IPS-15b (cell line): ENCODE data around the gene SPOCK1.

ENCODE experiments used
- H3K27me3 ChIP-seq: one replicate; pipeline ENCODE4 v1.6.1; 2013; ENCODE audit warnings: low read length; ENCODE audit not compliant: control insufficient read depth, insufficient read depth
- H3K36me3 ChIP-seq: one replicate; pipeline ENCODE4 v1.6.1; 2013; ENCODE audit warnings: low read length; ENCODE audit not compliant: control insufficient read depth, insufficient read depth
- H3K4me1 ChIP-seq: one replicate; pipeline ENCODE4 v1.6.1; 2013; ENCODE audit warnings: mild to moderate bottlenecking, low read length; ENCODE audit not compliant: control insufficient read depth, insufficient read depth
- H3K4me3 ChIP-seq: one replicate; pipeline ENCODE4 v1.5.1; 2013; ENCODE audit warnings: low read depth, low read length
- H3K9ac ChIP-seq: one replicate; pipeline ENCODE4 v1.6.1; 2013; ENCODE audit warnings: low read depth, mild to moderate bottlenecking, low read length
- H3K9me3 ChIP-seq: one replicate; pipeline ENCODE4 v1.6.1; 2013; ENCODE audit warnings: mild to moderate bottlenecking, low read length; ENCODE audit not compliant: control insufficient read depth, insufficient read depth

SPOCK1 gene

DNA sequence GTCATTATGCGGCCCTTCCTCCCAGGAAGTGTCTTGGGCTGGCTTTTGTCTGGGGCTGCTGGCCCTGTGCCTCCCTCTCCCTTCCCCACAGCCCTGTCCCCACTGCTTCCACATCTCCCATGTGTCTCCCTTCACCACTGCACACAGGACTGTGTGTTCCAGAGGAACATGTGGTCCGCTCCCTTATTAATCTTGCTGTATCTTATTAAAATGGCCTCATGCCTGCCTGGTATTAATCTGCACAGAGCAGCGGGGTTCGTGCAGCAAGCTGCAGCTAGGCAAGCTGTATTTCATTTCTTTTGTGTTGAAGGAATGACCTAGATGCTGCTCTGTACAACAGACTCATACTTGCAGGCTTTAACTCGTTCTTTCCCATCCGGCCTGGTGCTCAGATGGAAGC lies 130.5 kb downstream of the SPOCK1 start:
- no peaks in the 10 kb centered on the region for H3K9me3 ChIP-seq
- H3K27me3 ChIP-seq: no peaks in the 10 kb centered on the region
- H3K4me1 ChIP-seq: no peaks in the 10 kb centered on the region
- H3K36me3 ChIP-seq: no peaks in the 10 kb centered on the region
- no peak overlapping the region for H3K9ac ChIP-seq
- H3K4me3 ChIP-seq: no peak overlapping the region

- H3K4me3 ChIP-seq: no peak overlapping the region
- H3K9ac ChIP-seq: no peak overlapping the region
These were observed 131.2 kb downstream of the SPOCK1 start for GRCh38 chr5:137367951-137368350.

GRCh38 chr5:137366526-137366925 lies 132.6 kb downstream of the SPOCK1 start:
- Histone ChIP-seq H3K36me3 (no peaks in the 10 kb centered on the region), H3K4me1 (no peaks in the 10 kb centered on the region), H3K9me3 (no peaks in the 10 kb centered on the region), H3K9ac (no peak overlapping the region), H3K4me3 (no peak overlapping the region), H3K27me3 (no peaks in the 10 kb centered on the region)

More at GRCh38 chr5:137367951-137368350, 131.2 kb downstream of the SPOCK1 start:
- H3K36me3 ChIP-seq: no peaks in the 10 kb centered on the region
- H3K27me3 ChIP-seq: no peaks in the 10 kb centered on the region
- H3K9me3 ChIP-seq: no peaks in the 10 kb centered on the region
- H3K4me1 ChIP-seq: no peaks in the 10 kb centered on the region

GRCh38 chr5:137365126-137365865 lies 133.8 kb downstream of the SPOCK1 start:
- H3K9ac ChIP-seq: no peak overlapping the region

DNA sequence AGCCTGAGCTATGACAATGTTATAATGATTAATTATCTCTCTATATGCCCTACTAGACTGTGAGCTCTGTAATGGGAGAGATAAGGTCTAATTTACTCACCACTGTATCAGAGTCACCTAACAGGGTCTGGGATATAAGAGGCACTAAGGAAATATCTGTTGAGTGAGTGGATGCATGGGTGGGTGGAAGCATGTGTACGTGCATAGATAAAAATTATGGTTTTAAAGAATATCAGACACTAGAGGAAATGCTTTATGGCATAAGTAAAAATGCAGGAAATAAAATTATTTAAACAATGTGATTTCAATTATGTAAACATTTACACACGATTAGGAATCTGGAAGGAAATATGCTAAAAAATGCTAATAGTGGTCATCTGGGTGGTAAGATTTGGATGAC lies 137.8 kb downstream of the SPOCK1 start:
- H3K9ac ChIP-seq: no peak overlapping the region
- no peaks in the 10 kb centered on the region for H3K27me3 ChIP-seq
- no peaks in the 10 kb centered on the region for H3K9me3 ChIP-seq
- no peaks in the 10 kb centered on the region for H3K4me1 ChIP-seq
- no peak overlapping the region for H3K4me3 ChIP-seq
- H3K36me3 ChIP-seq: no peaks in the 10 kb centered on the region

More at GRCh38 chr5:137365126-137365865, 133.8 kb downstream of the SPOCK1 start:
- no peaks in the 10 kb centered on the region for H3K36me3 ChIP-seq
- no peaks in the 10 kb centered on the region for H3K27me3 ChIP-seq
- no peaks in the 10 kb centered on the region for H3K9me3 ChIP-seq
- no peak overlapping the region for H3K4me3 ChIP-seq
- no peaks in the 10 kb centered on the region for H3K4me1 ChIP-seq

GRCh38 chr5:137360607-137361006 lies 138.5 kb downstream of the SPOCK1 start:
- no peaks in the 10 kb centered on the region for H3K9me3 ChIP-seq

GRCh38 chr5:137359941-137360340 lies 139.2 kb downstream of the SPOCK1 start:
- H3K27me3 ChIP-seq: no peaks in the 10 kb centered on the region

More at GRCh38 chr5:137360607-137361006, 138.5 kb downstream of the SPOCK1 start:
- H3K36me3 ChIP-seq: no peaks in the 10 kb centered on the region
- H3K9ac ChIP-seq: no peak overlapping the region
- H3K27me3 ChIP-seq: no peaks in the 10 kb centered on the region
- H3K4me3 ChIP-seq: no peak overlapping the region
- no peaks in the 10 kb centered on the region for H3K4me1 ChIP-seq

GRCh38 chr5:137357436-137357835 lies 141.7 kb downstream of the SPOCK1 start:
- Histone ChIP-seq H3K9ac (no peak overlapping the region), H3K4me1 (no peaks in the 10 kb centered on the region), H3K4me3 (no peak overlapping the region), H3K36me3 (no peaks in the 10 kb centered on the region), H3K9me3 (no peaks in the 10 kb centered on the region), H3K27me3 (no peaks in the 10 kb centered on the region)

More at GRCh38 chr5:137359941-137360340, 139.2 kb downstream of the SPOCK1 start:
- Histone ChIP-seq H3K36me3 (no peaks in the 10 kb centered on the region), H3K4me3 (no peak overlapping the region), H3K4me1 (no peaks in the 10 kb centered on the region), H3K9me3 (no peaks in the 10 kb centered on the region), H3K9ac (no peak overlapping the region)

DNA sequence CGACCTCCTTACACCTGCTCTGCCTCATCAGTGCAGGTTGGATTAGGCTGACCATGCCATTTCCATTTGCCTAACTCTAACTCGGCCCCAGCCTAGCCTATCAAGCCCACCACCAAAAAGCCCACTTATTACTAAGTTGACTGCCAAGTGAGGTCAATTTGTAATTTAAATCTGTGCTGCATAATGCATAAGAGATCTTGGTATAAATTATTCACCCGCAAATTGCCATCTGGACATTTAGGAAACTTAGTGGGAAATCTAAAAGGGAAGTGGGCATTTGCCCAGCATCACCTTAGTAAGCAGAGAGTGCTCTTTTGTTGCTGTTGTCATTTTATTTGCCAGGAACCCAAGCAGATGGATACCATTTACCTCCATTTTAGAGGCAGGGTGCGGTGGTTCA lies 143.0 kb downstream of the SPOCK1 start:
- Histone ChIP-seq H3K36me3 (no peaks in the 10 kb centered on the region), H3K27me3 (no peaks in the 10 kb centered on the region)

DNA sequence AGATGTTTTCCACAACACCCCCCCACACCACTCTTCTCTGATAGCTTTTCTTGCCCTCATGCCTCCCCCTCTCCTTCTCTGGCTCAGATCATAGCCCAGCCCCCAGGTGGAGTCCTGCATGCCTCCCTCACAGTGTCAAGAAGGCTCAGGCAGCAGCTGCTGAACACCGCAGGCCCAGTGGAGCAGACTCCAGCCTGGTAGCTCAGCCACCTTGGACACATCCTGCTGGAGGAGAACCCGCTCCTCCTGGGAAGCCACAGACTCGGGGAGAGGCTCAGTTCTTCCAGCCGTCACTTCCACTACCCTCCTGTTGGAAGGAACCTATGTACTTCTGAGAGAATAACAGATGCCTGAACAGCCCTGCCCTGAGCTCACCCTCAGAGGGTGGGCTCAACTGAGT lies 143.4 kb downstream of the SPOCK1 start:
- no peak overlapping the region for H3K9ac ChIP-seq
- no peaks in the 10 kb centered on the region for H3K27me3 ChIP-seq
- H3K4me3 ChIP-seq: no peak overlapping the region
- H3K36me3 ChIP-seq: no peaks in the 10 kb centered on the region
- H3K4me1 ChIP-seq: no peaks in the 10 kb centered on the region
- H3K9me3 ChIP-seq: no peaks in the 10 kb centered on the region

More for the DNA sequence above, 143.0 kb downstream of the SPOCK1 start:
- Histone ChIP-seq H3K9me3 (no peaks in the 10 kb centered on the region), H3K9ac (no peak overlapping the region), H3K4me1 (no peaks in the 10 kb centered on the region), H3K4me3 (no peak overlapping the region)

- no peaks in the 10 kb centered on the region for H3K4me1 ChIP-seq
- no peaks in the 10 kb centered on the region for H3K27me3 ChIP-seq
- H3K4me3 ChIP-seq: no peak overlapping the region
- no peaks in the 10 kb centered on the region for H3K36me3 ChIP-seq
- H3K9me3 ChIP-seq: no peaks in the 10 kb centered on the region
- H3K9ac ChIP-seq: no peak overlapping the region
These were observed 147.0 kb downstream of the SPOCK1 start for GRCh38 chr5:137352095-137352494.

GRCh38 chr5:137350791-137351190 lies 148.3 kb downstream of the SPOCK1 start:
- Histone ChIP-seq H3K4me3 (no peak overlapping the region), H3K36me3 (no peaks in the 10 kb centered on the region), H3K9me3 (no peaks in the 10 kb centered on the region), H3K4me1 (no peaks in the 10 kb centered on the region), H3K27me3 (no peaks in the 10 kb centered on the region), H3K9ac (no peak overlapping the region)
